ENCODE measurements around the gene SLC15A2.

DNA sequence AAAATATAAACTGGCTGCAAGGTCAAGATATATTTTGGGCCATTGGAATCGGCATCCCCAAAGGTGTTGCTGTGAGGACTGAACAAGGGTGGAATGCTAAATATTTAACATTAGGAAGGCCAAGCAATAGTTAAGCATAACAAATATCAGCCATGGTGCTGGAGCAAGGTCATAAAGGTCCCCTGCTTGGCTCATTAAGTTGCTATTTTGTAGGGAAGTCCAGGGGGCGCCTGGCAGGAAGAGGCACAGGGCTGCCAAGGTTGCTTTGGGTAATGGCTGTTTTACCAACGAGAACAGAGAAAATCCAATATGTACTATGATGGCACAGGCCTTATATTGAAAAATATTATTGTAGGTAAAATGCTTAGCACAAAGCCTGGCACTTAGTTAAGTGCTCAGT lies 62.2 kb downstream of the SLC15A2 start:
- no peak for TF ChIP-seq SIN3A (IDR thresholded peaks at IDR 0.05; ENCODE audit: borderline replicate concordance, insufficient read depth, low read depth, low read length)
- TF ChIP-seq, protein P1, sequence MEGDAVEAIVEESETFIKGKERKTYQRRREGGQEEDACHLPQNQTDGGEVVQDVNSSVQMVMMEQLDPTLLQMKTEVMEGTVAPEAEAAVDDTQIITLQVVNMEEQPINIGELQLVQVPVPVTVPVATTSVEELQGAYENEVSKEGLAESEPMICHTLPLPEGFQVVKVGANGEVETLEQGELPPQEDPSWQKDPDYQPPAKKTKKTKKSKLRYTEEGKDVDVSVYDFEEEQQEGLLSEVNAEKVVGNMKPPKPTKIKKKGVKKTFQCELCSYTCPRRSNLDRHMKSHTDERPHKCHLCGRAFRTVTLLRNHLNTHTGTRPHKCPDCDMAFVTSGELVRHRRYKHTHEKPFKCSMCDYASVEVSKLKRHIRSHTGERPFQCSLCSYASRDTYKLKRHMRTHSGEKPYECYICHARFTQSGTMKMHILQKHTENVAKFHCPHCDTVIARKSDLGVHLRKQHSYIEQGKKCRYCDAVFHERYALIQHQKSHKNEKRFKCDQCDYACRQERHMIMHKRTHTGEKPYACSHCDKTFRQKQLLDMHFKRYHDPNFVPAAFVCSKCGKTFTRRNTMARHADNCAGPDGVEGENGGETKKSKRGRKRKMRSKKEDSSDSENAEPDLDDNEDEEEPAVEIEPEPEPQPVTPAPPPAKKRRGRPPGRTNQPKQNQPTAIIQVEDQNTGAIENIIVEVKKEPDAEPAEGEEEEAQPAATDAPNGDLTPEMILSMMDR (IDR thresholded peaks at IDR 0.05) = no peak
- TF ChIP-seq POLR2AphosphoS5 (IDR thresholded peaks at IDR 0.05; ENCODE audit: low read depth, low read length) = no peak
- TF ChIP-seq, protein P2, sequence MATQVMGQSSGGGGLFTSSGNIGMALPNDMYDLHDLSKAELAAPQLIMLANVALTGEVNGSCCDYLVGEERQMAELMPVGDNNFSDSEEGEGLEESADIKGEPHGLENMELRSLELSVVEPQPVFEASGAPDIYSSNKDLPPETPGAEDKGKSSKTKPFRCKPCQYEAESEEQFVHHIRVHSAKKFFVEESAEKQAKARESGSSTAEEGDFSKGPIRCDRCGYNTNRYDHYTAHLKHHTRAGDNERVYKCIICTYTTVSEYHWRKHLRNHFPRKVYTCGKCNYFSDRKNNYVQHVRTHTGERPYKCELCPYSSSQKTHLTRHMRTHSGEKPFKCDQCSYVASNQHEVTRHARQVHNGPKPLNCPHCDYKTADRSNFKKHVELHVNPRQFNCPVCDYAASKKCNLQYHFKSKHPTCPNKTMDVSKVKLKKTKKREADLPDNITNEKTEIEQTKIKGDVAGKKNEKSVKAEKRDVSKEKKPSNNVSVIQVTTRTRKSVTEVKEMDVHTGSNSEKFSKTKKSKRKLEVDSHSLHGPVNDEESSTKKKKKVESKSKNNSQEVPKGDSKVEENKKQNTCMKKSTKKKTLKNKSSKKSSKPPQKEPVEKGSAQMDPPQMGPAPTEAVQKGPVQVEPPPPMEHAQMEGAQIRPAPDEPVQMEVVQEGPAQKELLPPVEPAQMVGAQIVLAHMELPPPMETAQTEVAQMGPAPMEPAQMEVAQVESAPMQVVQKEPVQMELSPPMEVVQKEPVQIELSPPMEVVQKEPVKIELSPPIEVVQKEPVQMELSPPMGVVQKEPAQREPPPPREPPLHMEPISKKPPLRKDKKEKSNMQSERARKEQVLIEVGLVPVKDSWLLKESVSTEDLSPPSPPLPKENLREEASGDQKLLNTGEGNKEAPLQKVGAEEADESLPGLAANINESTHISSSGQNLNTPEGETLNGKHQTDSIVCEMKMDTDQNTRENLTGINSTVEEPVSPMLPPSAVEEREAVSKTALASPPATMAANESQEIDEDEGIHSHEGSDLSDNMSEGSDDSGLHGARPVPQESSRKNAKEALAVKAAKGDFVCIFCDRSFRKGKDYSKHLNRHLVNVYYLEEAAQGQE (IDR thresholded peaks at IDR 0.05; ENCODE audit: insufficient read depth in 1 of 2, low read depth in 2 of 2, low read length in 1 of 2) = no peak
- TF ChIP-seq TCF7L2 (IDR thresholded peaks at IDR 0.05; ENCODE audit: low read depth, low read length) = no peak
